Activated T-helper 1 cell treated with anti-CD3 and anti-CD28 coated beads, Interleukin-2, amount 50 U/mL, for 16 hours (primary cell): ENCODE results near the gene DDX39B.
"Not testable (repeated sequence)": the region's sequence is repeated elsewhere in the genome, so short reads cannot be mapped to it uniquely, and the experiment has no call there.

Experiments used
- DNase-seq, 2 donors: peaks; one replicate each; pipeline ENCODE4 v3.0.0-alpha.2; 2020; ENCODE audit warnings: low read depth in 1 of 2, low spot score in 1 of 2

The DDX39B gene

DNA sequence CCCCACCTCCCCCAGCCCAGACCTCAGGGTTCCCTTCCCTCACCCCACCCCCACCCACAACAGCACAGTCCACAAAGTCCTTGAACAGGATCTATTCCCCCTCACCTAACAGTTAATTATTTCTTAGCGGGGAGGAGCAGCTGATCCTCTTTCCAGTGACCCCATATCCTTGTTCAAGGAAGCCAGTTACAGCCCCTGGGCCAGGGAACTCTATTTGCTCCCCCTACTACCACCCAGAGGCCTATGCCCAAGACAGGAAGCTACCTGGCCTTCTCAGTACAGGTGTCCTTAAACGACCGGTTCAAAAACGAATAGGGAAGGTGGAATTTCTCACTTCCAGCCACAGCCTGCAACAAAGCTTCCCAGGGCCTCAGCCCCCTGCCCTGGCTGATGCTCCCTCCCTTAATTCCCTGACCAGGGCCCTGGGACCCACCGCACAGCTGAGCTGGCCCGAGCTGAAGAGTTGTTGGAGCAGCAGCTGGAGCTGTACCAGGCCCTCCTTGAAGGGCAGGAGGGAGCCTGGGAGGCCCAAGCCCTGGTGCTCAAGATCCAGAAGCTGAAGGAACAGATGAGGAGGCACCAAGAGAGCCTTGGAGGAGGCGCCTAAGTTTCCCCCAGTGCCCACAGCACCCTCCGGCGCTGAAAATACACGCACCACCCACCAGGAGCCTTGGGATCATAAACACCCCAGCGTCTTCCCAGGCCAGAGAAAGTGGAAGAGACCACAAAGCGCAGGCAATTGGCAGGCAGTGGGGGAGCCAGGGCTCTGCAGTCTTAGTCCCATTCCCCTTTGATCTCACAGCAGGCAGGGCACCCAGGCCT is 12.3 kb downstream of the DDX39B start:
- DNase-seq: no peak

DNA sequence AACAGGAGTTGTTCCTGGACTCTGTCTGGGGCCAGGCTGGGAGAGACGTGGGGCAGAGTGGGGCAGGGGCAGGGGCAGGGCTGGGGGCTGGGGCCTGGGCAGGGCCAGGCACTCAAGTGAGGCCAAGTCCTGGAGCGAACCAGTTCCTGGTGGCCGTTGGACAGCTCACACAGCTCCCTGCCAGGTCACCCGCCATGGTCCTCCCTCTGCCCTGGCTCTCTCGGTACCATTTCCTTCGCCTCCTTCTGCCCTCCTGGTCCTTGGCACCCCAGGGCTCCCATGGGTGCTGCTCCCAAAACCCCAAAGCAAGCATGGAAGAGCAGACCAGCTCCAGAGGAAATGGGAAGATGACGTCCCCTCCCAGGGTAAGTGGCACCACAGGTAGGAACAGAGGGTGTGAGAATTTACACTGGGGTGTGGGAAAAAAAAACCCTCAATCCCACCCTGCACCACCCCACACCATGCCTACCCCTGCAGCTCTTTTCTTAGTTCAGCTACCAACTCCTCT is 12.9 kb downstream of the DDX39B start, which contains the start of gene MCCD1:
Gene MCCD1, plus strand, starts transcription at position 142 of the 508 bp plus-strand sequence. Its CDS starts 53 bp downstream, at position 195.
- no peak for DNase-seq

DNA sequence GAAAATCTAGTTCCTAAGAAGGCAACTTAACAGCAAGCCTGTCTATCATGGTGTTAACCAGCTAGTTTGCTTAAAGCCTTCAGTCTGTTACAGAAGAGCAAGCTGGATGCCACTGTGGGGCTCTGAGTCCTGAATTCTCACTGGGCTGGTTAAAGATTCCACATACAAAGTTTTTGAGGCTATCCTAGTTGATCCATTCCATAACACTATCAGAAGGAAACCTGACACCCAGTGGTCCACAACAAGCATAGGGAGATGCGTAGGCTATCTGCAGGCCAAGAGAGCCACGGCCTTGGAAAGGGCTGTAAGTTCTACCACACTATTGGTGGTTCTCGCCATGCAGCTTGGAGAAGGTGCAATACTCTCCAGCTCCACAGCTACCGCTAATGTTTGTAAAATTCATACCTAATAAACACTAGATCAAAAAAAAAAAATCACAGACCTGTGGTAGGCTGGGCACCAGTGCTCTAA is 13.5 kb downstream of the DDX39B start:
- DNase-seq: no peak

DNA sequence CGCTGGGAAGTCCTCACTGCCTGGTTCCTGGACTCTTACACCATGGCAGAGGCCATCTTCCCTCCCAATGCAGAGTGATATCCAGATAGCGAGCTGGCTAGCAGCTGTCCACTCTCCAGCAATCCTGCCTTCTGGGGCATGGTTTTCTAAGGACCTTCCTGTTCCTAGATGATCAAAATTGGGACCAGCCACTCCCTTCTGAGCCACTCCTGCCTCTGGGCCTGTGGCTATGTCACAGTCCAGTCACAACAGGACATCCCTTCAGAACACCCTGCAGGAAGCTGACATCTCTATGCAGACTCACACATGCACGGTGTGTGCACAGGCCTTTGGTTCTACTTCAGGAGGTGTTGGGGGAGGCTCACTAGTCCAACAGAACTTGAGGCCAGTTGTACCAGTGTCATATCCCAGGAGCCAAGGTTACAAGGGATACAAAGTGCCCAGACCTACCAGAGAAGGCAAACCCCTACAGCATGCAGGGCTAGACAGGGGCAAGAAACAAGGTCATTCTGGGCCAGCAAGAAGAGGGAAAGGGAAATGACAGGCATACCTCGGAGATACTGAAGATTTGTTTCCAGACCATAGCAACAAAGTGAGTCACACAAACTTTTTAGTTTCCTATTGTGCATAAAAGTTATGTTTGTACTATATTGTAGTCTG is 15.7 kb downstream of the DDX39B start:
- DNase-seq: no peak

DNA sequence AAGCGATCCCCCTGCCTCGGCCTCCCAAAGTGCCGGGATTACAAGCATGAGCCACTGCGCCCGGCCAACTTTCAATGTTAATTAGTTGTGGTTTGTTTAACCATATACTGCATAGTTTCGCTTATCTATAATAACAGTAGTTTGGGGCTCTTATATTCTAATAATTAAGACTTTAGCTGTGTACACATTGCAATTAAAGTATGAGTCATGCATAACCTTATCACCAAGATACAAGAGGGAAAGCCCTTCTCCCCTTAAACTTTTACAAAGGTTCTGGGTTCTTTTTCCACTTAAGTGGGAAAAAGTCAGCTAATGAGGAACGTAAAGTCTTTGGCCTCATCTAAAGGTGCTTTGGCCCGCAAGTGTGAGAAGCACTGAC is 16.3 kb downstream of the DDX39B start:
- DNase-seq: no peak

DNA sequence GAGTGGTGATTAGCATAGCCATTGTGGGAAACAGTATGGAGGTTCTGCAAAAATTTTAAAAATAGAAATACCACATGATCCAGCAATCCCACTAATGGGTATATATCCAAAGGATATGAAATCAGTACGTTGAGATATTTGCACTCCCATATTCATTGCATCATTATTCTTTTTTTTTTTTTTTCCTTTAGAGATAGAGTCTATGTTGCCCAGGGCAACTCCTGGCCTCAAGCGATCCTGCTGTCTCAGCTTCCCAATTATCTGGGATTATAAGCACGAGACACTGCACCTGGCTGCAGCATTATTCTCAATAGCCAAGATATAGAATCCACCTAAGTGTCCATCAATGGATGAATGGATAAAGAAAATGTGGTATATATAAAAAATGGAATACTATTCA is 20.0 kb downstream of the DDX39B start:
- DNase-seq: no peak

DNA sequence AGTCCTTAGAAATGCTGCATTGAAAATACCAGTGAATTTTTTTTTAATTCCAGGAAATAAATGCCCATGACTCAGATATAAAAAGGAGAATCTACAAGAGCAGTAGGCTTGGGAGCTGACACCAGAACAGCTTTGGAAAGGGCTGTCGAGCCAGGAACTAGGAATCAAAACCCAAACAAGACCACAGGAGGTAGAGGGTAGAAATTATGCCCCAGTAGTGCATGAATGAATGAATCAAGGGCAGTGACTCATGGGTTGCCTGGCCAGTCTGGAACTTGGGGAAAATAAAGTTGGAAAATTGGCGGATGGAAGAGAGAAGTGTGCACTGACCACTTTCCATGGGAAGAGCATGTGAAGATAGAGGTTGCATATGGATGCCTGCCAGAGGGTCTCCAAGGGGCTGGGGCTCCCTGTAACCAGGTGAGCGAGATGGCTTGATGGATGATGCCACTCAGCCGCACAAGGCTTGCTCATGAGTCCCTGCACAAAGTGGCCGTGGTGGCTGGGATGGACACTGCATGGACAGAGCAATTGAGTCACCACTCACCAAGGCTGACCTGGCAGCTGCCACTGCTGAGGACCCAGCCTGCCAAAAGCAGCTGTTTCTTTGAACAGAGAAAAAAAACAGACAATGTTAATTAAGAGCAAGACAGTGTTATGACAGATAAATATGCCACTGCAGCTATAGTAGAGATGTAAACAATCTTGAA is 28.2 kb downstream of the DDX39B start:
- no peak for DNase-seq

DNA sequence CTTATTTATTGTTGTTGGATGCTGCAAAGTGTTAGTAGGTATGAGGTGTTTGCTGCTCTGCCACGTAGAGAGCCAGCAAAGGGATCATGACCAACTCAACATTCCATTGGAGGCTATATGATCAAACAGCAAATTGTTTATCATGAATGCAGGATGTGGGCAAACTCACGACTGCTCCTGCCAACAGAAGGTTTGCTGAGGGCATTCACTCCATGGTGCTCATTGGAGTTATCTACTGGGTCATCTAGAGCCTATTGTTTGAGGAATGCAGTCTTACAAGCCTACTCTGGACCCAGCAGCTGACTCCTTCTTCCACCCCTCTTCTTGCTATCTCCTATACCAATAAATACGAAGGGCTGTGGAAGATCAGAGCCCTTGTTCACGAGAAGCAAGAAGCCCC is 31.8 kb downstream of the DDX39B start:
- DNase-seq: no peak

DNA sequence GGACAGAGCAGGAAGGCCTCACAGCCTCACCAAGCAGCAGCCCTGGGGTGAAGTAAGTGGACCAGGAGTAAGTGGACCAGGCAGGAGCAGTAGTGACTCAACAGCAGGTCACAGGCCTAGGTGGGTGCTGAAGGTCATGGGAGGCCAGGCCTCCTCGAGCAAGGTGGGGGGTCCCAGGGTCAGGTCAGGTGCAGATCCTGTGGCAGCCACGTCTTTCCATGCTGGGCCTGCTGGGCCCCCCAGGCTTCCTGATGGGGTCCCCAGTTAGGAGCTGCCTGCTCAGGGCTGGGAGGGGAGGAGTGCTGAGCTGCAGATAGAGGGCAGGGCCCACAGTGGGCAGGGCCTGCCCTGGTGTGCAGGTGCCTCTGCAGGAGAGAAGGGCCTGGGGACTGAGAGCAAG is 32.8 kb downstream of the DDX39B start:
- not testable (repeated sequence) for DNase-seq

DNA sequence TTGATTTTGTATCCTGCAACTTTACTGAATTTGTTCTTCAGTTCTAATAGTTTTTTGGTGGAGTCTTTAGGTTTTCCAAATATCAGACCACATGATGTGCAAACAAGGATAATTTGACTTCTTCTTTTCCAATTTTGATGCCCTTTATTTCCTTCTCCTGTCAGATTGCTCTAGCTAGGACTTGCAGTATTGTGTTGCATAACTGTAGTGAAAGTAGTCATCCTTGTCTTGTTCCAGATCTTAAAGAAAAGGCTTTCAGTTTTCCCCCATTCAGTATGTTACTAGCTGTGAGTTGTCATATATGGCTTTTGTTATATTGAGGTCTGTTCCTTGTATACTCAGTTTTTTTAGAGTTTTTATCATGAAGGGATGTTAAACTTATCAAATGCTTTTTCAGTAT is 39.2 kb downstream of the DDX39B start:
- no peak for DNase-seq

DNA sequence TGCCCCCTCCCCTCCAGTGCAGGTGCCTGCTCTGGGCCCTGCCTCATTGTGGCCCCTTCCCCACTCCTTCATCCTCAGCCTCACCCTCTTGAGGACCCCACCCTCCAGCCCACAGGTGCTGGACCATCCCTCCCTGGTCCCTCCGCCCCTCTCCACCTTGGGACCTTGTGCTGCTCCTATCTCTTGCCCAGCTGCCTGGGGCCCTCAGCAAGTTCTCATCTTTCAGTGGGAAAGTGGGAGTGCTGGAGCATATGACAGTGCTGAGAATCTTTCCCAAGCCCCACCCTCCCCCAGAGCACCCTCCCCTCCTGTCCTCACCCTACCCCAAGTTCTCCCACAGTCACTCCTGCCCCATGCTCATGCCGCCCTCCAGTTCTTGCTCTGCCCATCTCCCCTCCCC is 42.2 kb downstream of the DDX39B start:
- not testable (repeated sequence) for DNase-seq

DNA sequence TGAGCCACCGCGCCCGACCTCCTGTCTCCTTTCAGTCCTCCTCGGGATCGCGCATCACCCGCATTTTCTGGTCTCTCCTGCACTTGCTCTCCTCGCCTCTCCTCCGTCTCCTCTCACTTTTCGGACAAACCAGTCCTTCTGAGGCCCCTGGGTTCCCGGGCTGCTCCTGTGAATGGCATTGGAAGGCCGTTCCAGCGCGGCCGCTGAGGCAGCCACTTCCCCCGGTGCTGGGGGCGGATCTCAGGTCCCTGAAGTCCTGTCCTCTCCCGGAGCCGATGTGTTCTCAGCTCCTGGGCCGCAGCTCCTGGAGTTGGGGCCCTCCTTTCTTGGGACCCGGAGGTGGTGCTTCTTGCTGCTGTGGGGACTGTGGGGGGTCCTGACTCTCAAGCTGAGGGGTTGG is 43.1 kb downstream of the DDX39B start:
- no peak for DNase-seq

DNA sequence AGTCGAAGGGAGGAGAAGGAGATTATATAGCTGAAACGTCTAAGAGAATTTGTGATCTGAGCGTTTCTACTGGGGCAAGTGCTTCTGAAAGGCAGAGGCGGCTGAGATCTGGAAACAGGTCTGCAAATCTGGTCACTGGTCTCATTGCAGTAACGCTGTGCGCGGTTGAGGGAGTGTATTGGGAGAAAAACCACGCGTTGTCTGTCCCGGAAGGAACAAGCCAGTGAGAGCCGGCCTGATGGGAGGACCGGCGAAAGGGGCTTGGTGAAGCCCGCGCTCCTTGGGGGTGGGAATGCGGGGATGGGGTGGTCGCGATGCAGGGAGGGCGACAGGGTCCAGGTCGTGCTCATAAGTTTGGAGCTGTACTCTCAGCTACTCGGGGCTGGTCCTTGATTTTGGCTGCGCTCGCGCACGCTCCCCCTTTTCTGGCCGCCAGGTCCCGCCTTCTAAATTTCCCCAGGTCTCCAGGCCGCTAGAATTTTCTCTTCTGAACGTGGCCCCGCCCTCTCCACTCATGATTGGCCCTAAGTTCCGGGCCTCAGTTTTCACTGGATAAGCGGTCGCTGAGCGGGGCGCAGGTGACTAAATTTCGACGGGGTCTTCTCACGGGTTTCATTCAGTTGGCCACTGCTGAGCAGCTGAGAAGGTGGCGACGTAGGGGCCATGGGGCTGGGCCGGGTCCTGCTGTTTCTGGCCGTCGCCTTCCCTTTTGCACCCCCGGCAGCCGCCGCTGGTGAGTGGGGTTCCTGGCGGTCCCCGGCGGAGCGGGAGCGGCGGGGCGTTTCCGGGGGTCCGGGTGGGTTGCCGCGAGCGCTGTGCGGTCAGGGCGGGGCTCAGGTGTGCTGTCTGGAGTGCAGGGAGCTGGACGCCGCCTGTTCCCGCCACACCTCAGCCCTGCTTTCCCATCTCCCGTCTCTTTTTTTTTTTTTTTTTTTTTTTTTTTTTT is 44.0 kb downstream of the DDX39B start, which contains the start of gene MICB:
Gene MICB, plus strand, starts transcription at position 615 of the 946 bp plus-strand sequence. Its CDS starts 49 bp downstream, at position 664.
- peak; percentile 59 to 75 for DNase-seq

DNA sequence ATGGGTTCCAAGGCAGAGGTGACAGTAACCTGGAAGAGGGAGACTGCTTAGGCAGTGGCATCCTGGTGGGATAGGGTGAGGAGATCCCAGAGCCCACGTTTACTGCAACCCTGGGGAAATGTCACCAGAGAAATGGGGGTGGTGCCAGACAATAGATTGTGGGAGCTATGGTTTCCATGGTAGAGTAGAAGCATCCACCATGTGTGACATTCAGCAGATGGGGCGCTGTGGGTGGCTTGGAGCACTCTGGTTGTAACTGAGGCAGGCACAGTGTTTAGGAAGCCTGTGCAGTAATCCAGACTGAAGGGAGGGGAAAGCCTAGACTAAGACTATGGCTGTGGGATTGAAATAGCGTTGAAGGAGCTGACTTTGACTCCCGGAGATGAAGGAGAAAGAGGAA is 45.0 kb downstream of the DDX39B start:
- not testable (repeated sequence) for DNase-seq

DNA sequence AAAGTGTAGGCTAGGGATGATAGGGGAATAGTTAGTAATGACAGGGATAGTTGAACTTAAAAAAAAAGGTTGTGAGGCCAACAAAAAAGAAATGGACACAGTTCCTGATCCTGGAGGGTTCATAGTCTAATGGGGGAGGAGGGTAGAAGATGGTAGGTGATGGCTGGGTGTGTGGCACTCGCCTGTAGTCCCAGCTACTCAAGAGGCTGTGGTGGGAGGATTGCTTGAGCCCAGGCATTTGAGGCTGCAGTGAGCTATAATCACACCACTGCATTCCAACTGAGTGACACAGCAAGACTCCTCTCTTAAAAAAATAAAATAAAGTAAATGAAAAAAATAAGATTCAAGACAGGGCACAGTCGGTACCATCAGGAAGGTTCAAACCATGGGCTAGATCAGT is 46.2 kb downstream of the DDX39B start:
- DNase-seq: no peak

DNA sequence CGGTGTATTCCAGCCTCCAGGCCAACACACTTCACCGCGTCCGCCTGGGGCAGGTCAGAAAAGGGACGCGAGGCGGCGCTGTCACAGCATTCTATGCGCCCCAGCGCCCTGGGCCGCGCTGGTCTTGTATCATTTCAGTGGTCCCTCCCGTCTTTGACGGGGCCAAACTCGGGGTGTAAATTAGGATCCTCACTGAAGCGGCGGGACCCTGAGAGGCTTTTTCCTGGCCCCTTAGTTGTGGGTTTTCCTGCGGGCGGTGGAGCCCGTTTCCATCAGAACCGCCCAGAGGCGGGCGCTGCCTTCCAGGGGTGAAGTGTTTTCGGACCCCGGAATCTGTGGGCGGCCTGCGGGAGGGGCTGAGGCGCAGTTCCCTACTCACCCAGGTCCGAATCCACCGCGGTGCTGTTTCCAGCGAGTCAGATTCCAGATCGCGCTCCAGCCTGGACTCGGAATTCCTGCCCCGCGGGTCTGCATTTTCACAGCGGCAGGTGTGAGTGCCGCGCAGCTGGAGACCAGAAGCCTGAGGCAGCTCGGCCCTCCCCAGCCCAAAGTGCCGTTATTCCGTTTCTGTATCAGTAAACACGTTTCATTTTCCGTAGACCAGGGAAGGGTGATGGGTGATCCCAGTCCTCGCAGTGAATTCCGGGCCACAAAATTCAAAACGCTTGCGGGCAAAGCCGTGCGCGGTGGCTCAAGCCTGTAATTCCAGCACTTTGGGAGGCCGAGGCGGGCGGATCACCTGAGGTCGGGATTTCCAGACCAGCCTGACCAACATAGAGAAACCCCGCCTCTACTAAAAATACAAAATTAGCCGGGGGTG is 47.7 kb downstream of the DDX39B start:
- DNase-seq: peak; percentile 68 to 72

DNA sequence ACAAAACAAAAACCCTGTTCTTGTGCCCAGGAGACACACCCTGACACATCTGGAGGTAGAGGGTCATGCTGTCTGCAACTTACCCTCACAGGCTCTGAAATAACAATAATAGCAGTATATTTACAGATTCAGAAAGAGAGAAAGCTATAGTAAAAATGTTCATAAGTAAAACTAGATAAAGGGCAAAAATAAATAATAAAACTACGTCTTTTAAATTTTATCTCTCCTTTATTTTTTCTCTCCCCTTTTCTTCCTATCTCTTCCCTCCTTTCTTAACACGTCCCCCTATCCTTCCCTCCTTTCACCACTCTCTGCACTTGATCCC is 48.3 kb downstream of the DDX39B start:
- not testable (repeated sequence) for DNase-seq

DNA sequence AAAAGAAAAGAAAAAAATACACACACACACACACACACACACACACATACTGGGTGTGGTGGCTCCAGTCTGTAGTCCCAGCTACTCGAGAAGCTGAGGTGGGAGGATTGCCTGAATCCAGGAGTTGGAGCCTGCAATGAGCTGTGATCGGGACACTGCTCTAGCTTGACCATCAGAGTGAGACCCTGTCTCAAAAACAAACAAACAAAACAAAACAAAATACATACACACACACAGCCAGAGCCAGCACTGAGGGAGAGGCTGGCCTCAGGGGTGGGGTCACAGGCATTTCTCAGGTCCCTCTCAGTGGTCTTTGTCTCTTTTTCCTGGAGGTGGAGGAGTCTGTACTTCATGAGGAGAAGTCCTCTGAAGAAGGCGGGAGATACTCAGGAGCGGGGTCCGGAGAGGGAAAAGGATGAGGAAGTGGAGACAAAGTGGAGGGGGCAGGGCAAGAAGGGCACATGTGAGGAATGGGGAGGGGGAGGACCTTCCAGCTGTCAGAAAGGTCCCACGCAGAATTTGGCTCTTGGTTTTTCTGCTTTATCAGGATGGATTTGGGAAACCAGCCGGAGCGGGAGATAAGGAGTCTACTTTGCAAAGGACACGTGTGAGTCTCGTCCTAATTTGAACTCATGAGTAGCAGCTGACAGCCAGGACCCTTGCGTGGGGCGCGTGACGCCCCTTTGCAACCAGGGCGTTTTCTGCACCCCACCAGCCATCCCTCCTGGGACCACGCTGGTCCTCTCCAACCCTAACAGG is 51.5 kb downstream of the DDX39B start:
- DNase-seq: no peak

DNA sequence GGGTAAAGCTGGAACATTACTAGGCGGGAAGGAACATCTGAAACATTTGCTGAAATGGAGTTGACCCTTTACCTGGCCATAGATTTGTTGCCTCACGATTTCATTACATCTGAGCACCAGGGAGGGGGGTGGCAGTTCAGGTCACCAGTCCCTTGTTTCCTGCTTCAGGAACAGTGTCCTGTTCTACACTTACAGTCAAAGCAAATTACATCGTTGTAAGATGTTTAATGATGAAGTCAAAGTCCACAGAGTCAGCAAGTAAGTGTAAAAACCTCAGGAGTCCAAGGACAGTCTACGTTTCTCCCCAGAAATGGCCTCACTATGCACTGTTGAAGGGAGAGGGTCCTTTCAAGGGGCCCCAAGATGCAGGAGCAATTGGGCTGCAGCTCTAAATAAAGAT is 52.7 kb downstream of the DDX39B start:
- DNase-seq: no peak
